HG03064 (cell line): ENCODE measurements around the gene MRPL36.
"Not testable (repeated sequence)": the region's sequence is repeated elsewhere in the genome, so short reads cannot be mapped to it uniquely, and the experiment has no call there.

Source experiments
- ATAC-seq: cut with Tn5 transposase; IDR thresholded peaks from one replicate; pipeline ENCODE4 v1.9.1; 2021; ENCODE audit warnings: low read depth; ENCODE audit not compliant: unreplicated experiment

MRPL36 gene

DNA sequence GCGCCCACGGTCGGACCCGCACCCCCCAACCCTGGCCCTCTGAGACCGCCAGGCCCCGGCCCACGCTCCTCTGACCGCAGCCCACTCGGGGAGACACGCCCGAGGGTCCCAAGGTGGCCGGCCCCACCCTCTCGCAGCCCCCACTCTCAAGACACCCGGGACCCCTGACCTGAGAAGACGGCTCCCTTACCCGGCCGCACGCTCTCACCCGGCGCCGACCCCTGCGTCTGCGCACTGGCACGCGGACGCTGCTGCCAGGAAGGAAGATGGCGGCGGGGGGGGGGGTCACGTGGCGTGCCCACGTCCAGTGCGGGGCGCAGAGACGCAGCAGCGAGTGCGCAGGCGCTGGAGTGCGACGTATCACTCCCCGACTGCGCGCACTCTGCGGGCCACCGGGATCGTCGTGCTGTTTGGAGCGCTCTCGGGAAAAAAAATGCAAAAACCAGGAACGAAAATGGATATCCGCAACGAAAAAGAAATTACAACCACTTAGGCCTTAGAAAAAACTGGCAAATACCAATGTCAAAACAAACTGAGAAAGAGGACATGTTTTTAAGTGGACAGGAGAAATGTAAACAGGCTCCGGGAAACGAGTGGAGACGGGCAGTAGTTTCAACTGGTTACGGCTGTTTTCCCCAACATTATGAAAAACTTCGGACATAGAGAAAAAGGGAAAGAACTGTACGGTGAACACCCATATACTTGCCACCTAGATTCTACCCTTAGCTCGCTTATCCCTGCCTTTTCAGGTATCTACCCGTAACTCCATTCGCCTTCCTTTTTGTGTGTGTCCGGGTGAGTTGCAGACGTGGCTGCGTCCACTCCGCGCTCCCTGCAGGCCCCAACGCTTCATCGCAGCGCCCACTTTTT is at the start of gene MRPL36:
Gene MRPL36 (minus strand): TSS at position 236 of the 870 bp plus-strand sequence. CDS start 902 bp downstream, outside the sequence.
- no peak for ATAC-seq

DNA sequence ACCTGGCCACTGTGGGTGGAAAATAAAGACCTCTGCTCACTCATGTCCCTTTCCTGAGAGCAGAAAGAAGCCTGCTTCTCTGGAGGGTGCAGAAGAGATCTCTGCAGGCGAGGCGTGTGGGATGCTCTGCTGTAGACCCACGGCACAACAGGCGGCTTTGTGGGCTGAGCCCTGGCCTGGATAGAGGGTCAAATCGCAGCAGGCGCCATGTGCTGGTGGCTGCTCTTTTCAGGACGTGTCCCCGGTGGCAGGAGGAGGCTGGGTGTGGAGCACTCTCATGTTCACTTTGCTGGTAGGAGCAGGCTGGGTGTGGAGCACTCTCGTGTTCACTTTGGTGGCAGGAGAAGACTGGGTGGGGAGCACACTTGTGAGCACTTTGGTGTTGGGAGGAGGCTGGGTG is 48.0 kb upstream of the MRPL36 start:
- no peak for ATAC-seq

DNA sequence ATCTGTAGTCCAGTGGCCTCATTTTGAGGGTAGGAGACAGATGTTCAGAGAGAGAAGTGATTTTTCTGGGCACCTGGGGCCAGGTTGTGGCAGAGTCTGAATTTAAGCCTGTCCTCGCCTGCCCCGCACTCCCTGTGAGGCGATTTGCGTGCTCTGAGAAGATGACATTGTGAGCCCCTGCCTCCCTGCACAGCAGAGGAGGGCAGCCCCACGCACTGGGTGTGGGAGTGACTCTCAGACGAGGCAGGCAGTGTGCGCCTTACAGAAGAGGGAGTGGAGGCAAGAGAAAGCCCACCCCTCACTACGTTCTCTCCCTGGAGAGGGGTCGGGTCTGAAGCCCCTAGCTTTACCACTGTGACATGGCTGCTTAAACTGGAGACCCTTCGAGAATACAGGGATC is 47.4 kb upstream of the MRPL36 start:
- no peak for ATAC-seq

DNA sequence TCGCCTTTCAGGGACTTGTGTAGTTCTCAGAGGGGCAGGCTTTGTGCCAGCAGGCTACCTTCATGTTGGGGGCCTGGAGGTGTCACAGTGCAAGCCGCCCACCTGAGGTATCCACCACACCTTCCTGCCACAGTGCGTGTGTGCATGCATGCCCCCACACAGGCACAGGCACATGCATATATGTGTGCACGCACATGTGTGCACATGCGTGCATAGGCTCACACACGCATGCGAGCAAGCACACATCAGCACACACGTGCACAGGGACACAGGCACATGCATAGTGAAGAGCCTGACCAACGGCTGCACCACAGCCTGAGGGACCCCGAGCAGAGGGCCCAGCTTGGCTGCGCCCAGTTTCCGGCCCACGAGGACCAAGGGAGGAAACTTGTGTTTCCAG is 46.9 kb upstream of the MRPL36 start:
- no peak for ATAC-seq

- ATAC-seq, result no peak
Measured at GRCh38 chr5:1845696-1846095, 46.1 kb upstream of the MRPL36 start.

DNA sequence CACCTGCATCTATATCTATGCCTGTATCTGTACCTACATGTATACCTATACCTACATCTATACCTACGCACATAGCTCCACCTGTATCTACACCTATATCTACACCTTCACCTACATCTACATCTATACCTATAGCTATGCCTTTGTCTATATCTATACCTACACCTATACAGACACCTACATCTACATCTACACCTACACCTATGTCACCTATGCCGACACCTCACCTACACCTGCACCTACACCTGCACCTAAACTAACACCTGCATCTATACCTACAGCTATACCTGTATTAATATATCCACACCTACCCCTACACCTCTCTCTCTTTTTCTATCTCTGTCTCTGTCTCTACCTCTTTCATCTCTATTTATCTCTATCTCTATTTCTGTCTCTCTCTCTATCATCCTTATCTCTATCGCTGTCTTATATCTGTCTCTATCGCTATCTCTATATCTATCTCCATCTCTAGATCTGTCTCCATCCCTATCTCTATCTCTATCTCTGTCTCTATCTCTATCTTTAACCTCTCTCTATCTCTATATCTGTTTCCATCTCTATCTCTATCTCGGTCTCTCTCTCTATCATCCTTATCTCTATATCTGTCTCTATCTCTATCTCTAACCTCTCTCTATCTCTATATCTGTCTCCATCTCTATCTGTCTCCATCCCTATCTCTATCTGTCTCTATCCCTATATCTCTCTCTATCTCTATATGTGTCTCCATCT is 45.2 kb upstream of the MRPL36 start:
- ATAC-seq, result no peak

DNA sequence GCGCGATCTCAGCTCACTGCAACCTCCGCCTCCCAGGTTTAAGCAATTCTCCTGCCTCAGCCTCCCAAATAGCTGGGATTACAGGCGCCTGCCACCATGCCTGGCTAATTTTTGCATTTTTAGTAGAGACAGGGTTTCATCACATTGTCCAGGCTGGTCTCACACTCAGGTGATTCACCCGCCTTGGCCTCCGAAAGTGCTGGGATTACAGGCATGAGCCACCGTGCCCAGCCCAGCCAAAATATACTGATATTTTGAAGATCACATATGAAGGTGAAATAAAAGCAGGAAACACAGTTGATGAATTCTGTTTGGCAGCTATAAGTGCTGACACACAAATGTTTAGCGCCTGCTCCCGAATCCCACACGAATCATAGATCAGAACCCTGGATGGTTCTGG is 44.1 kb upstream of the MRPL36 start:
- not testable (repeated sequence) for ATAC-seq

DNA sequence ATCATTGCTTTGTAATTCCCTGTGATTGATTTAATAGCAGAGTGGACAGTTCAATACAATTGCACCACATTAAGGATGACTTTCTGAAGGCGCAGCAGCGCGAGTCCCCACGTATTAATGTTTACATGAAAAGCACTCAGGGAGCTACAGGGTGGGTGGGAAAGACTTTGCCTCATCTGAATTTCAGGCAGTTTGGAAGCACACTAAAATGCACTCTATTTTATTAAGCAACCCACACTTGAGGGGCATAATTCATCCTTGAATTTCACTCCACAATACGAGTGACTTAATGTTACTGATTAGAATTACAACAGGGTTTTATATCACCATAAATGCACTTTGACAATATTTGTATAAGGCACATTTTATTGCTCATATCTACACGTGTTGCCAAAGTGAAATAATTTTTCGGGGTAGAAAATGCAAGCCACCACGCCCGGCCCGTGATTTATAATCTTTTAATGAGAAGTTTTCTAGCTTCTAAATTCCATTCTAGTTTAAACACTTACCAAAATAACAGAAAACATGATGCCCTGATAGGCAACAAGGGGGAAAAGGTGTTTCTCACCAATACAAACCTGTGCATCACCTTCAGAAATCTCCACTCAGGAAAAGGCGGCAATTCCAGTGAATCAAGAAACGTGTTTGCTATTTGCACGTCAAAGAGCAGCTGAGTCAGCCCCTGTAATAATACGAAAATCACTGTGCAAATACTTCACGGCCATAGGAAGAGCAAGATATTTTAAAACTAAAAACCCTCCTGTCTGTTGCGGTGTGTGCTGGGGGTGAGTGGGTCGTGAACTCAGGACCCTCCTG is 42.6 kb upstream of the MRPL36 start:
- no peak for ATAC-seq

DNA sequence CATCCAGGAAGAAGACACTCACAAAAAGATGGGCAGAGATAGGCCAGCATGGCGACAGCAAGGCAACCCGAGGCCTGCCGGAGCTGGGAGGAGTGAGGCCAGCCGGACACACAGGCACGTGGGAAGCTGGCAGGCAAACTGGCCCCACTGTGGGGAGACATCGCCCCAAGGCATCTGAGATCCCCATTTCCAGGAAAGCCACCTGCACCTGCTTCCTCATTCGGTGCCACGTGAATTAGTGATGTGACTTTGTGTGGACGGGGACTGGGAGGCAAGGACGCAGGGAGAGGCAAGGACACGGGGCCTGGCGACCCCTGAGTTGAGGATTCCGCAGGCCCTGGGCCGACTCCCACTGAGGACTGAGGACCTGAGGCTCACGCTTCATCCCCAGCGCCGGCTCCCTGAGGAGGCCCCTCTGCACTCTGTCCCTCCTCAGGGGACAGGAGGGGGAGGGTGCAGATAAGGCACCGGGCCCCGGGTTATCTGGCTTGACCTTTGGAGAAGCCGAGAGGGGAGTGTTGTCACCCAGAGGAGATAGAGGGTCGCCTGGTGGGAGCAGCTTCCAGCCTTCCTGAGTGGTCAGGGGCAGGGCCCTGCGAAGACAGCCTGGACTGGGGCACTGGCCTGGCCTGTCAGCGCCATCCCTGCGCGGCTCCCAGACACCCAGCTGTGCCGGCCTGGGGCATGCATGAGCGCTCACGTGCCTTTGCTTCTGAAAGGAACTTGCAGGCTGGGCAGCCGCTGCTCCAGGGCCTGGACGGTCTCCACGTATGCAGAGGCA is 41.3 kb upstream of the MRPL36 start:
- no peak for ATAC-seq

DNA sequence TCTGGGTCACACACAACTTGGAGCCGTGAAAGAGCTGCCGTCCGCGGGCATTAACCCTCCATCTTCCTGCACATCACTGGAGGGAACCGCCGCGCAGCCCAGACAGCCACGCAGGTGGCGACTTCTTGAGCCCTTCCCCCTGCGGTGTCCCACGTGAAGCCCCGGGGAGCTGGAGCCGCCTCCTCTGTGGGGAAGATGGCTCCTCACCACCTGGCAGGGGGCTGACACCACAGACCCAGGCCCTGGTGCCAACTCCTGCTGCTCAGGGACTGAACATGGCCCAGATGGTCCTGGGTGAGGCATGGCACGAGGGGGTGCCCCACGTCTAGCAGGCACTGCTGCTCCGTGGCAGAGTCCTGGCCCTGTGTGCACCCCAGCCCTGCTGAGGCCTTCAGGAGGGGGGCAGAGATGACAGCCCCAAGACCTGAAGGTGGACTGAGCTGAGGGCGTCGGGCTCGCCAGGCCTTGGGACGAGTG is 40.5 kb upstream of the MRPL36 start:
- no peak for ATAC-seq

- ATAC-seq, result no peak
Measured at GRCh38 chr5:1838013-1838412, 38.4 kb upstream of the MRPL36 start.

GRCh38 chr5:1836891-1837880 is 37.5 kb upstream of the MRPL36 start:
- ATAC-seq, result no peak

GRCh38 chr5:1836176-1836890 is 36.7 kb upstream of the MRPL36 start:
- ATAC-seq, result no peak

DNA sequence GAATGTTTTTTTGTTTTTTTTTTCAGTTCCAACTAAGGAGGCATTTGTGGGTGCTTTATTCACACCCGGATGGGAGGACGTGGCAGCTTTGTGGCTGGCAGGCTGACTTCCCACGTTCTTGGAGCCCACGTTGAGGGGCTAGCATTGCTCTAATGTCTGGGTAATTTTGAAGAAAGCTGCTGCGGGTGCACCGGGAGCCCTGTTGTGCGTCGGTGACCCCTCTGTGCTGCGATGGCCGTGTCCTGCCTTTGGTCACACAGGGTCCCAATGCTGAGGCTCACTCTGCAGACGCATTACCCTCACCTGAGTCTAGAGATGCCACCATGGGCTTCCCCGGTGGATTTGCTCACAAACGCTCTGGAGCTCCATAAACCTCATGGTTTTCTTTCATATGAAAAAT is 35.8 kb upstream of the MRPL36 start:
- ATAC-seq, result no peak

DNA sequence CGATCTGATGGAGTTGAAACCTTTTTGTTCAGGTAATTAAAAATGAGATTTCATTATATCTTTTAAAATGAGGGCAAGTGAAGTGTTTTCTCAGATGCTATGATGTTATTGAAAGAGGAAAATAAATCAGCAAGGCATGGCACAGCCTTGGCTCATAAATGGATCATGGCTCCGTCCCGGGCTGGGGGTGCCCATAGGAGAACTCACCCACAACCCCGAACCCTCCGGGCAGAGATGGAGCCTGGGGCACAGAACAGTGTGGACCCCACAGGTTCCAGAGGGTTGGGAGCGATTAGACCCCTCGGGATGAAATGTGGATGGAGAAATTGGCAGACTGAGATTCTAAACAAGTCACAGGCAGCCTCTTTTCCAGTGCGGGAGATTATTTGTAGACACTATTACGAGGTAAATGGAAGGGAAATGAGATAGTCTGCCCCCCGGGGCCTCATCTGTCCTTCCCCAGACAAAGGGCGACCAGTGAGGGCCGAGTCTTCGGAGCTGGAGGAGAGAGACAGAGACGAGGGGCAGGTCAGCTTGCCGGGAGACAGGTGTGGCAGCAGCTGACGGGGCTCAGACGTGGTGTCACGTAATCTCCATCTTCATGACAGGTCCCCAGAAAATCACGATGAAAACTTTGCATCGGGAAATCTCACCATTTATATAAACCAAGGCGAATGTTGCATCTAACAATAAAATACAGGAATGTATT is 35.2 kb upstream of the MRPL36 start:
- ATAC-seq, result no peak

- no peak for ATAC-seq
Measured at GRCh38 chr5:1834022-1834551, 34.5 kb upstream of the MRPL36 start.

GRCh38 chr5:1833264-1834021 is 33.8 kb upstream of the MRPL36 start:
- ATAC-seq, result no peak
